ENCODE data around the gene MINPP1.
"Not testable (repeated sequence)": the region's sequence is repeated elsewhere in the genome, so short reads cannot be mapped to it uniquely, and the experiment has no call there.

DNA sequence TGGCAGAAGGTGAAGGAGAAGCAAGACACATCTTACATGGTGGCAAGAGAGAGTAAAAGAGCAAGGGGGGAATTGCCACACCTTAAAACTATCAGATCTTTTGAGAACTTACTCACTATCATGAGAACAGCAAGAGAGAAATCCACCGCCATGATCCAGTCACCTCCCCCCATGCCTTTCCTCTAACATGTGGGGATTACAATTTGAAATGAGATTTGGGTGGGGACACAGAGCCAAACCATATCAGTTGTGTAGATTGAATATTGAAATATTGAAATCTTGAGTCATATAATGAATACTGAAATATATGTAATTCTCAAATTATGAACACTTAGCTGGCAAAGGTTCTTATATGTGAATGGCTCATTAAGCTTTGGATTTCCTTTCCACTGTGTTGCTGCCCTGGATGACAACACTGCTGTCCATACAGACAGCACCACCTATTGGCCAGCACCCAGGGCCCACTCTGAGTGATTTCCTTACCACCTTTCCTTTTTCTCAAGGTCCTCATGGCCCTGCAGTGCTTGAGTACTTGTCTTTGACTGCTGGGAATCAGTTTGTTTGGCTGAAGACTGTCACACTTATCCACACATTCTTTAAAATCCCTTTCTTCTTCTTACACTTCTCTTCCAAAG is 48.0 kb upstream of the MINPP1 start:
- TF ChIP-seq, protein P1, sequence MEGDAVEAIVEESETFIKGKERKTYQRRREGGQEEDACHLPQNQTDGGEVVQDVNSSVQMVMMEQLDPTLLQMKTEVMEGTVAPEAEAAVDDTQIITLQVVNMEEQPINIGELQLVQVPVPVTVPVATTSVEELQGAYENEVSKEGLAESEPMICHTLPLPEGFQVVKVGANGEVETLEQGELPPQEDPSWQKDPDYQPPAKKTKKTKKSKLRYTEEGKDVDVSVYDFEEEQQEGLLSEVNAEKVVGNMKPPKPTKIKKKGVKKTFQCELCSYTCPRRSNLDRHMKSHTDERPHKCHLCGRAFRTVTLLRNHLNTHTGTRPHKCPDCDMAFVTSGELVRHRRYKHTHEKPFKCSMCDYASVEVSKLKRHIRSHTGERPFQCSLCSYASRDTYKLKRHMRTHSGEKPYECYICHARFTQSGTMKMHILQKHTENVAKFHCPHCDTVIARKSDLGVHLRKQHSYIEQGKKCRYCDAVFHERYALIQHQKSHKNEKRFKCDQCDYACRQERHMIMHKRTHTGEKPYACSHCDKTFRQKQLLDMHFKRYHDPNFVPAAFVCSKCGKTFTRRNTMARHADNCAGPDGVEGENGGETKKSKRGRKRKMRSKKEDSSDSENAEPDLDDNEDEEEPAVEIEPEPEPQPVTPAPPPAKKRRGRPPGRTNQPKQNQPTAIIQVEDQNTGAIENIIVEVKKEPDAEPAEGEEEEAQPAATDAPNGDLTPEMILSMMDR (IDR thresholded peaks at IDR 0.05): not testable (repeated sequence)
- not testable (repeated sequence) for TF ChIP-seq POLR2AphosphoS5 (IDR thresholded peaks at IDR 0.05; ENCODE audit: insufficient read depth in 1 of 2, low read depth in 1 of 2)

All from vagina (tissue), 2 donors.